CD14-positive monocyte (primary cell): Measurements from ENCODE around the gene UNK. TPM values are rescaled to one million over a fixed set of nuclear protein-coding genes. Genes with fewer than 3 reads are reported as not detected.

ENCODE experiments used
- DNase-seq, 3 donors: peaks; one replicate each; pipeline ENCODE4 v3.0.0-alpha.2; 2011 to 2022
- H2AFZ ChIP-seq: 2 replicates; pipeline ENCODE4 v1.6.0; 2012; ENCODE audit warnings: mild to moderate bottlenecking, low read depth, low read length, inconsistent platforms; ENCODE audit not compliant: insufficient read depth, poor library complexity, severe bottlenecking
- H3K27ac ChIP-seq, 2 donors: 1 replicate in 1 of 2; 2 replicates in 1 of 2; pipeline ENCODE4 v1.5.1; 2012 to 2013; ENCODE audit warnings: low read length in 2 of 2, control low read depth in 1 of 2, inconsistent platforms in 1 of 2, low read depth in 1 of 2, mild to moderate bottlenecking in 1 of 2
- H3K27me3 ChIP-seq, 2 donors: one replicate each; pipeline versions ENCODE4 v1.6.0 to v1.6.1; 2011 to 2013; ENCODE audit warnings: low read length in 2 of 2; ENCODE audit not compliant: control insufficient read depth in 2 of 2, insufficient read depth in 2 of 2
- H3K36me3 ChIP-seq, 2 donors: replicated peaks in 1 of 2; 1 replicate in 1 of 2; 2 replicates in 1 of 2; pipeline versions ENCODE4 v1.5.1 to v1.6.1; 2012 to 2013; ENCODE audit warnings: low read length in 2 of 2, control low read depth in 1 of 2, inconsistent platforms in 1 of 2, mild to moderate bottlenecking in 1 of 2; ENCODE audit not compliant: insufficient read depth in 2 of 2, control insufficient read depth in 1 of 2
- H3K4me1 ChIP-seq, 2 donors: 1 replicate in 1 of 2; 2 replicates in 1 of 2; pipeline versions ENCODE4 v1.5.1 to v1.6.1; 2012 to 2013; ENCODE audit warnings: low read length in 2 of 2, control low read depth in 1 of 2, inconsistent platforms in 1 of 2, mild to moderate bottlenecking in 1 of 2, moderate library complexity in 1 of 2; ENCODE audit not compliant: insufficient read depth in 2 of 2, control insufficient read depth in 1 of 2
- H3K4me2 ChIP-seq: replicated peaks from 2 replicates; pipeline ENCODE3; 2012; ENCODE audit warnings: low read length, moderate library complexity, mild to moderate bottlenecking; ENCODE audit not compliant: poor library complexity, severe bottlenecking; ENCODE audit errors: extremely low read depth
- H3K4me3 ChIP-seq, 3 experiments: fragments of 200-600 bp in 1 of 3; sonication (generic) in 1 of 3; replicated peaks in 1 of 3; 1 replicate in 2 of 3; 2 replicates in 1 of 3; pipeline ENCODE4 v1.5.1; 2011 to 2013; ENCODE audit warnings: low read length in 3 of 3, mild to moderate bottlenecking in 3 of 3, control low read depth in 2 of 3, low read depth in 2 of 3, inconsistent platforms in 1 of 3, moderate library complexity in 1 of 3
- H3K79me2 ChIP-seq: 2 replicates; pipeline ENCODE4 v1.6.0; 2012; ENCODE audit warnings: mild to moderate bottlenecking, control low read depth, inconsistent platforms, low read length, moderate library complexity; ENCODE audit not compliant: insufficient read depth
- H3K9ac ChIP-seq: 2 replicates; pipeline ENCODE4 v1.6.0; 2017; ENCODE audit warnings: low read length, mild to moderate bottlenecking; ENCODE audit not compliant: insufficient read depth, poor library complexity, severe bottlenecking
- H3K9me3 ChIP-seq, 2 donors: replicated peaks in 1 of 2; 1 replicate in 1 of 2; 2 replicates in 1 of 2; pipeline versions ENCODE4 v1.5.1 to v1.6.1; 2012 to 2013; ENCODE audit warnings: low read length in 2 of 2, control low read depth in 1 of 2; ENCODE audit not compliant: control insufficient read depth in 1 of 2, insufficient read depth in 1 of 2
- H4K20me1 ChIP-seq: 2 replicates; pipeline ENCODE4 v1.6.0; 2012; ENCODE audit warnings: mild to moderate bottlenecking, low read length, control low read depth, moderate library complexity; ENCODE audit not compliant: insufficient read depth
- H3K27ac Mint-ChIP-seq, 7 donors: one replicate each; pipeline ENCODE4 v1.8.0; 2020; ENCODE audit warnings: mild to moderate bottlenecking in 7 of 7, mixed read lengths in 7 of 7, moderate library complexity in 6 of 7, inconsistent platforms in 2 of 7
- H3K27me3 Mint-ChIP-seq, 3 donors: one replicate each; pipeline ENCODE4 v1.8.0; 2021 to 2022; ENCODE audit warnings: low read depth in 3 of 3, mild to moderate bottlenecking in 3 of 3, mixed read lengths in 3 of 3, moderate library complexity in 3 of 3, inconsistent platforms in 1 of 3
- H3K36me3 Mint-ChIP-seq, 2 donors: one replicate each; pipeline ENCODE4 v1.8.0; 2020; ENCODE audit warnings: mixed read lengths in 2 of 2, inconsistent platforms in 1 of 2, mild to moderate bottlenecking in 1 of 2
- H3K4me1 Mint-ChIP-seq: one replicate; pipeline ENCODE4 v1.8.0; 2020; ENCODE audit warnings: mild to moderate bottlenecking, mixed read lengths
- H3K4me3 Mint-ChIP-seq, 2 donors: one replicate each; pipeline ENCODE4 v1.8.0; 2020; ENCODE audit warnings: mild to moderate bottlenecking in 2 of 2, mixed read lengths in 2 of 2, moderate library complexity in 1 of 2
- H3K9me3 Mint-ChIP-seq, 7 donors: one replicate each; pipeline ENCODE4 v1.8.0; 2020 to 2022; ENCODE audit warnings: mixed read lengths in 7 of 7, mild to moderate bottlenecking in 6 of 7, moderate library complexity in 6 of 7, inconsistent platforms in 2 of 7
- WGBS: methylation state at CpG from one replicate; pipeline ENCODE4 v1.1.5; 2013; ENCODE audit warnings: missing lambda C conversion rate; ENCODE audit not compliant: insufficient coverage; 5-methylcytosine and 5-hydroxymethylcytosine counted together
- intact Hi-C, 2 donors: fragments of 100-400 bp; cut with micrococcal nuclease; formaldehyde crosslinking; loops; one replicate each; pipeline versions ENCODE4 v1.15.0 to v1.15.1; 2023
- polyA plus RNA-seq, 3 donors: library from polyadenylated mRNA; depleted of rRNA in 1 of 3; unstranded in 2 of 3; stranded (reverse) in 1 of 3; fragments of 300-500 nt in 2 of 3; fragments of >200 nt in 1 of 3; fragmentation: Illumina TruSeq in 2 of 3; gene quantifications; 1 replicate in 2 of 3; 2 replicates in 1 of 3; pipeline ENCODE4 v1.2.3, GENCODE V29; 2012 to 2021
- TF ChIP-seq, protein P1 (sequence below): fragments of 200-600 bp; IDR thresholded peaks from one replicate; pipeline ENCODE4 v1.8.0; 2022; ENCODE audit warnings: antibody characterized with exemption, mild to moderate bottlenecking

Gene UNK
- polyA plus RNA-seq, 3 donors, result 6.3 to 12.9 (median 7.8) TPM

DNA sequence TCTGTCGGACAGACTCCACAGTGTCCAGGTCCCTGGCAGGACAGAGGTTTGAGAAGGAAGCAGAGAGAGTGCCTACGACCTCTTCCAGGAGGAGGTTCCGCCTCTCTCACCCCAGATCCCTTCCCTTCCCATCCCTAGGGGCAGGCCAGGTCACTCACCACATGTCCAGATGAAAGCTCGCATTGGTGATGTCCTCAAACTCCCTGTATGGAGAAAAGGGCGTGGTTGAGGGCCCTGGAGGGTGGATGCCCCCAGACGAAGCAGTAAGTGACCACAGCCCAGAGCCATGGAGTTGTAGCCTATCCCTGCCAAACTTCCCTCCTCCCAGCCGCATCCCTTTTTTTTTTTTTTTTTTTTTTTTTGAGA, 56.2 kb downstream of the UNK start:
- Mint-ChIP-seq H3K9me3 (no peaks in the 10 kb centered on the region), H3K4me3 (no peak overlapping the region), H3K4me1 (peaks cover 15% of the 10 kb centered on the region), H3K27me3 (peaks cover 0 to 2% (median 0%) of the 10 kb centered on the region in 3 donors), H3K36me3 (peaks cover 49 to 68% of the 10 kb centered on the region in 2 donors), H3K27ac (no peak overlapping the region)
- Histone ChIP-seq H3K27me3 (no peaks in the 10 kb centered on the region), H3K27ac (no peak overlapping the region), H3K4me2 (no peak overlapping the region), H3K9ac (no peak overlapping the region), H3K36me3 (peaks cover 47 to 62% of the 10 kb centered on the region in 2 donors), H4K20me1 (peaks cover 55% of the 10 kb centered on the region), H3K4me3 (no peak overlapping the region), H3K9me3 (no peaks in the 10 kb centered on the region), H3K79me2 (peaks cover 40% of the 10 kb centered on the region), H3K4me1 (peaks cover 27 to 32% of the 10 kb centered on the region in 2 donors), H2AFZ (no peak overlapping the region)
- intact Hi-C loops, result loop anchor here in 1 of 2 donors (10.0 kb wide), 1 partner anchor 176 kb away; the partner anchor contains the start of genes RECQL5 and SAP30BP
- WGBS, result no CpG with 5 or more reads among the region's 7 CpGs
- TF ChIP-seq, protein P1, sequence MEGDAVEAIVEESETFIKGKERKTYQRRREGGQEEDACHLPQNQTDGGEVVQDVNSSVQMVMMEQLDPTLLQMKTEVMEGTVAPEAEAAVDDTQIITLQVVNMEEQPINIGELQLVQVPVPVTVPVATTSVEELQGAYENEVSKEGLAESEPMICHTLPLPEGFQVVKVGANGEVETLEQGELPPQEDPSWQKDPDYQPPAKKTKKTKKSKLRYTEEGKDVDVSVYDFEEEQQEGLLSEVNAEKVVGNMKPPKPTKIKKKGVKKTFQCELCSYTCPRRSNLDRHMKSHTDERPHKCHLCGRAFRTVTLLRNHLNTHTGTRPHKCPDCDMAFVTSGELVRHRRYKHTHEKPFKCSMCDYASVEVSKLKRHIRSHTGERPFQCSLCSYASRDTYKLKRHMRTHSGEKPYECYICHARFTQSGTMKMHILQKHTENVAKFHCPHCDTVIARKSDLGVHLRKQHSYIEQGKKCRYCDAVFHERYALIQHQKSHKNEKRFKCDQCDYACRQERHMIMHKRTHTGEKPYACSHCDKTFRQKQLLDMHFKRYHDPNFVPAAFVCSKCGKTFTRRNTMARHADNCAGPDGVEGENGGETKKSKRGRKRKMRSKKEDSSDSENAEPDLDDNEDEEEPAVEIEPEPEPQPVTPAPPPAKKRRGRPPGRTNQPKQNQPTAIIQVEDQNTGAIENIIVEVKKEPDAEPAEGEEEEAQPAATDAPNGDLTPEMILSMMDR, result no peak
- no peak for DNase-seq

DNA sequence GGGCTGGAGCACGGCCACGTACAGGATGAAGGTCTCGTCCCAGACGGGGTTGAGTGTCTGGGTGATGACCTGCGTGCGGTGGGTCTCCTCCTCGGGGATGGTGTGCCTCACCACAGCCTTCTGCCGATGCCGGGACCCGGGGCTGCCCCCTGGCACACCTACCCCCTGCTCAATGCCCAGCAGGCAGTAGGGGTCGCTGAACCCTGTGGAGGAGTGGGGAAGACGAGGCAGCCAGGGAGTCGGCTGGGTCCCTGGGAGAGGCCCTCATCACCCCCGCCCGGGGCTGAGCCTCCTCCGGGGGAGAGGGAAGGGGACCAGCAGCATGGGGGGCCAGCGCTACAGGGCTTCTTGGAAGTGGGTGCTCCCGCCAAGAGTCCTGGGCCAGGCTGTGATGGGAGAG, 57.8 kb downstream of the UNK start:
- Mint-ChIP-seq H3K4me1 (peaks cover 23% of the 10 kb centered on the region), H3K27ac (peak overlapping the region in 1 of 7 donors; percentile 13), H3K4me3 (no peak overlapping the region), H3K9me3 (no peaks in the 10 kb centered on the region), H3K27me3 (no peaks in the 10 kb centered on the region), H3K36me3 (peaks cover 53 to 68% of the 10 kb centered on the region in 2 donors)
- no peak for DNase-seq
- Histone ChIP-seq H3K4me1 (peaks cover 33 to 45% of the 10 kb centered on the region in 2 donors), H3K27me3 (no peaks in the 10 kb centered on the region), H3K4me2 (peak overlapping the region; percentile 86), H4K20me1 (peaks cover 61% of the 10 kb centered on the region), H2AFZ (no peak overlapping the region), H3K79me2 (peaks cover 40% of the 10 kb centered on the region), H3K9me3 (no peaks in the 10 kb centered on the region), H3K4me3 (peak overlapping the region in 1 of 3 experiments; percentile 91), H3K27ac (peak overlapping the region in 1 of 2 donors; percentile 87), H3K9ac (no peak overlapping the region), H3K36me3 (peaks cover 51 to 62% of the 10 kb centered on the region in 2 donors)
- 93% methylated on average over 3 of the region's 18 CpGs for WGBS
- intact Hi-C loops, result loop anchor here in 1 of 2 donors (10.0 kb wide), 1 partner anchor 178 kb away; the partner anchor contains the start of genes RECQL5 and SAP30BP
- TF ChIP-seq, protein P1, result no peak
